GM19372 (cell line): ENCODE measurements around the gene EWSR1.

Experiments used
- ATAC-seq: cut with Tn5 transposase; IDR thresholded peaks from one replicate; pipeline ENCODE4 v1.9.1; 2021; ENCODE audit warnings: mild to moderate bottlenecking, low read depth, moderate library complexity; ENCODE audit not compliant: unreplicated experiment

Gene EWSR1

DNA sequence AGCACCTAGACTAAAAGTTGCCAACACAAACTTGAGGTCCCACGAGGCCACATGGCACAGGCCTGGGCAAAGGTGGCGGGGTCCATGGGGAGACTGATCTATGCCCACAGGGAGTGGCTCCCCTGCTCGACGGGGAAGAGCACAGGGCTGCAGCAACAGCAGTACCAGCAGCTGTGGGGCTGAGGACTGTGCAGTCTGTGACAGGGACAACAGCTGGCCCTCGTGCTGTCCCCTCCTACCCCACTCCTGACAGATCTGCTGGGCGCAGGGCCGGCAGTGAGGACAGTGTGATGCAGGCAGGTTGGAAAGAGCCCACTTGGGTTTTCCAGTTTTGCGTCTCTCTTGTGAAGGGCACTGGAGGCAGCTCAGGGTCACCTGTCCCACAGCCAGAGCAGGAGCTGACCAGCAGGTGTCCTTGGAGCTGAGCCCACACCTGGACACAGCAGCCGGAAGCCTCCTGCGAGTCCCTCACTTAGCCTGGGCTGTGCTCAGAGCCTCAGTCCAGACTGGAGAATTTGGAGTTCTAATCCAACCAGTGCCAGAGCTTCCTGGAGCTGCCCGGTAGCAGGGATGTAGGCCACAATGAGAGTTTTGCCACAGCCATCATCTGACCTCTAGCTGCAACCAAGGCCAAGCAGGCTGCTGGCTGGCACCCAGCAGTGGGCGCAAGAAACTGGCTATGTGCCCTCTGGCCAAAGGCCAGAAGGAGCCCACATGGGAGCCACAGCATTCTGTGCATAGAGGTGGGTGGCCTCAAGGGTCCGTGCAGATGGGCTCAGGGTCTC lies 34.8 kb downstream of the EWSR1 start:
- no peak for ATAC-seq

DNA sequence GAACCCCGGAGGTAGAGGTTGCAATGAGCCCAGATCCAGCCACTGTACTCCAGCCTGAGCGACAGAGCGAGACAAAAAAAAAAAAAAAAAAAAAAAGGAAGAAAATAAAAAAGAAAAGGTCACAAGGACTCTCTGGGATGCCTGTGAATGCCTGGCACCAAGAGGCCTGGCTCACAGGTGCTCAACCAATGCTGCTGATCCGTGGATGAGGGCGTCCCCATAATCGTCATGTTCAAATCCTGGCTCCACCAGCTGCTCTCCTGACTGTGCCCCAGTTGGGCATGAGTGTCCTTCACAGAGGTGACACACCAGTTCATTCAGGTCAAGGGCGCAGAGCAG lies 37.7 kb downstream of the EWSR1 start:
- ATAC-seq, result no peak

DNA sequence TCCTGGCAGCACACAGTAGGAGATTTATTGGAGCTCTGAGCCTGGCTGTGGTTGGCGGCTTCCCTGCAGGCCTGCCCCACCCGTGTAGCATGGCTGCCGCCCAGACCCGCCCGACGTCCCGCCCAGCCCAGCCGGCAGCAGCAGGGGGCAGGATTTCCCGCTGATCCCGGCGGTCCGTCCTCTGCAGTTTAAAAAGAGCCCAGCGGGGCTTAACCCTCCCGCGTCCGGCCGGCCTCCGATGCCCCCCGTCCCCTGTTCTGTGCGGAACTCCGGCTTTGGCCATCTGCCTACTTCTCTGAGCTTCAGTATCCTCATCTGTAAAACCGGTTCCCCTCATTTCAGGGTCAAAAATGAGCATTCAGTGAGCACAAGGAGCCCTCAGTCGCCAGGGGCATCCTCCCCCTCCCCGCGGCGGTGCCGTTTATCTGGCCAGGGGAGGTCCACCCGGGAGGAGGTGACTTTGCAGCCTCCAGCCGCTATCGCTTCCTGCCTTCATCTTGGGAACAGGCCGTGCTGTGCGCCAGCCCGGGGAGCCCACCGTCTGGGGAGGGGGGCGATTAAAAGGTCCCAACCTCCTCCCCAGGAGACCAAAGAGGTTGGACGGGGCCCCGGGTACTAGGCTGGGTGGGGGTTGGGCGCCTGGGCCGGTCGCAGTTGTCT lies 38.2 kb downstream of the EWSR1 start, which contains the start of gene GAS2L1:
TSS of gene GAS2L1 (plus strand) at position 476 of the 660 bp plus-strand sequence. CDS start 1,456 bp downstream, outside the sequence.
- ATAC-seq, result no peak

DNA sequence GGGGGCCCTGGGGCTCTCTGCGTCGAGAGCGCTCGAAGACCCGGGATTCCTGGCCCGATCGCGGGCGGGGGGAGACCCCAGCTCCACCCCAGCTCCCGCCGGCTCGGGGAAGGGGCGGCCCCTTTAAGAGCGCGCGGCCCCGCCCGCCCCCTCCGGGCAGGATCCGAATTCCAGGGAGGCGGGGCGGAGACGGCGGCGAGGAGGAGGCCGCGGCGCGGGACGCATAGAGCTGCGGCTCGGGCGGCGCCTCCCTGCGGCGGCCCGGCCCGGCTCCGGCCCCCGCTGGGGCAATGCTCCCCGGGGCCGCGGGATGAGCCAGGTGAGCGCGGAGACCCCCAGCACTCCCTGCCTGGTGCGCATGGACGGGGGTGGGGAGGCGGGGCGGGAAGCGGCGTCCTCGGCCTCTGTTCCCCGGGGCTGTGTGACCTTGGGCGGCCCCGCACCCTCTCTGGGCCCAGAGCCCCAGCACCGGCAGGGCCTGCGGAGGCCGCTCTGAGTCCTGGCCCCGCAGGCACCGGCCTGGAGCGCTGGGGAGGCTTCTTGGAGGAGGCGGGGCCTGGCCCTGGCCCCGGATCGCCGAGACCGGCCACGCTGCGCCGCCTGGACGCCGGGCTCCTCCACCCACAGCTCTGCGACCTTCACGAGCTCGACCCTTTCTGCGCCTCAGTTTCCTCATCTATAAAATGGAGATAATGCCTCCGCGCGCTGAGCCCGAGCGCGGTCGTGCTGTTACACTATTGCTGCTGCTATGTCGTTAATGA lies 38.9 kb downstream of the EWSR1 start:
- ATAC-seq, result no peak

DNA sequence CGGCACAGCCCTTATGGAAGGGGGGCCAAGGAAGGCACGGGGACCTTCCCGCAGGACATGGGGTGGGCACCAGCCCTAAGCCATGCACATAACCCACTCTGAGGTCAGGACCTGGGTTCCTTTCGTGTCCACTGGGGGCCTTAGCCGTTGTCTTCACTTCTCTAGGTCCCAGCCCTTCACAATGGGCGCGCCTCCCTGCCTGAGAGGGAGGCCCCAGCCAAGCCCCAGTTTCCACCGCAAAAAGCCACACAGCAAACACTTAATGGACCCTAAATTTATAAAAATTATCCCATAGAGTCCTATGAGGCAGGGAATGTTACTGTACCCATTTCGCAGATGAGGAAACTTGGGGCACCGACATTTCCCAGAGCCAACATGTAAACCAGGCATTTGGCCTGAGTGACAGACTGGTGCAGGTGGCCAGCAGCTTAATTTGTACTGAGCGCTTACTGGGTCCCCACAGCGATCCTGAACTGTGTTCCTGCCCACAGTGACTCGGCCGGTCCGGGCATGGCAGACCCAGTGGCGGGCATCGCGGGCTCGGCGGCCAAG lies 39.6 kb downstream of the EWSR1 start:
- ATAC-seq, result no peak

DNA sequence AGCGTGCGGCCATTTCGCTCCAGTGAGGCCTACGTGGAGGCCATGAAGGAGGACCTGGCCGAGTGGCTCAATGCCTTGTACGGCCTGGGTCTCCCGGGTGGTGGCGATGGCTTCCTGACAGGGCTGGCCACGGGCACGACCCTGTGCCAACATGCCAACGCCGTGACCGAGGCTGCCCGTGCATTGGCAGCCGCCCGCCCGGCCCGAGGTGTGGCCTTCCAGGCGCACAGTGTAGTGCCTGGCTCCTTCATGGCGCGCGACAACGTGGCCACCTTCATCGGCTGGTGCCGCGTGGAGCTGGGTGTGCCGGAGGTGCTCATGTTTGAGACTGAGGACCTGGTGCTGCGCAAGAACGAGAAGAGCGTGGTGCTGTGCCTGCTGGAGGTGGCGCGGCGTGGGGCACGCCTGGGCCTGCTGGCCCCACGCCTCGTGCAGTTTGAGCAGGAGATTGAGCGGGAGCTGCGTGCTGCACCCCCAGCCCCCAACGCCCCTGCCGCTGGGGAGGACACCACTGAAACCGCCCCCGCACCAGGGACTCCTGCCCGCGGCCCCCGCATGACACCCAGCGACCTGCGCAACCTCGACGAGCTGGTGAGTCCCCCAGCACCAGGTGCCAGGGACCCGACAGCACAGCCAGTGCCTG lies 40.2 kb downstream of the EWSR1 start:
- no peak for ATAC-seq

DNA sequence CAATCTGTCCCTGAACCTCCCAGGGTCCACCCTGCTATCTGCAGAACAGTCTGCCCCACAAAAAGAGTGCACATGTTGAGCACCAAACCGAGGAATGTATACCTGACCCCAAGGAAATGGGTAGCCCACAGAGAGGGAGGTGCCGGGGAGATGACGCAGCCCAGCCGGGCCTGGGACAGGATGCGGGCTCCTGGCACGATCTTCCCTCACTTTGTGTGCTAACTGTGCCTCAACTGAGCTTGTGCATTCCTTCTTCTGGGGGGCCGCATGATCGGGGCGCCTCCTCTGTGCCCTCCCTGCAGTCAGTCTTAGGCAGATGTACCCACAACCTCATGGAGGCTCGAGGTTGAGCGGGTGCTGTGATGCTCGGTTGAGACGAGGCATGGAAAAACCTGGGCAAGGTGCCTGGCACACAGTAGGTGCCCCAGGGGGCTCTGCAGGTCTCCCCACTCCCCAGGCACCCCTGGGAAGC lies 40.8 kb downstream of the EWSR1 start:
- ATAC-seq, result no peak

DNA sequence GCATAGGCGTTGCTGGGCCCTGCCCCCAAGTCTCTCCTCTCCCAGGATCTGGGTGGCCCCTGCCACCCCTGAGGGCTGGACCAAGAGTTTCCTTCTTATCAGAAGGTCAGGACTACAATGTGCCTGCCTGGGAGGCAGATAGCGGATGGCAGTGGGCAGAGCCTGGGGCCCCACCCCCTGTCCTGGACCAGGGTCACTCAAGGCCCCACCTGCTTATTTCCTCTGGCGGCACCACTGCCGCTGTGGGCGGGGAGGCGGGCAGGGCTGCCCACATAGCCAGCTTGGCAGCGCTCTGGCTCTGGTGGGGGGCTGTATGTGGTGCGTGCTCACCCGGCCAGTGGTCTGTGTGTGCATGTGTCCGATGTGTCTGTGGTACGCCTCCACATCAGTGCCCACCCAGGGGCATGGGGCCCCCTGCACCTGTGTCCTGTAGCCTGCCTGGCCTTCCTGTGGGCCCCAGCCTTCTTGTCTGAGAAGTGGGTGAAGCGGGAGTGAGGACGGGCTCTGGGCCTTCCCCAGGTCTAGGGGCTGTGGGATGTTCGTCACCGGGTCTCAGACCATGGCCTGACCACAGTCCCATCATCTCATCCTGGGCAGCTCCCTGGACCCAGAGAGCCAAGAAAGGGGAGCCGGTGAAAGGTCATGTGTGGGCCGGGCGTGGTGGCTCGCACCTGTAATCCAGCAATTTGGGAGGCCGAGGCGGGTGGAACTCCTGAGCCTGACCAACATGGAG lies 41.4 kb downstream of the EWSR1 start:
- ATAC-seq, result no peak

DNA sequence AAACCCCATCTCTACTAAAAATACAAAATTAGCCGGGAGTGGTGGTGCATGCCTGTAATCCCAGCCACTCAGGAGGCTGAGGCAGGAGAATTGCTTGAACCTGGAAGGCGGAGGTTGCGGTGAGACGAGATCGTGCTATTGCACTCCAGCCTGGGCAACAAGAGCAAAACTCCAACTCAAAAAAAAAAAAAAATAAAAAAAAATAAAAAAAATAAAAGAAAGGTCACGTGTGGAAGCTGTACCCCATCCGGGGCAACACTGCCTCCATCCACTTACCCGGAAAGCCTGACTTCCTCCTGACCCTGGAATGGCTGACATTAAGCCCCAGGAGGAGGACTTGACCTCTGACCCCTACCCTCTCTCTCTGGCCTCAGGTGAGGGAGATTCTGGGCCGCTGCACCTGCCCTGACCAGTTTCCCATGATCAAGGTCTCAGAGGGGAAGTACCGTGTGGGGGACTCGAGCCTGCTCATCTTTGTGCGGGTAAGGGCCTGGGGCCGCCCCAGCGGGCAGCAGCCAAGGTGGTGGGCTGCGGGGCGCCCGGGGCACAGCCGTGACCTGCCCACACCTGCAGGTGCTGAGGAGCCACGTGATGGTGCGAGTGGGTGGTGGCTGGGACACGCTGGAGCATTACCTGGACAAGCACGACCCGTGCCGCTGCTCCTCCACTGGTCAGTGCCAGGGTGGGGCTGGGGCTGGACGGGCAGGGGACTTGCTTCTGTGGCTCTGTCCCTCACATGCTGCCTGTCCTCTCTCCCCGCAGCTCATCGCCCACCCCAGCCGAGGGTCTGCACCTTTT lies 42.2 kb downstream of the EWSR1 start:
- no peak for ATAC-seq

DNA sequence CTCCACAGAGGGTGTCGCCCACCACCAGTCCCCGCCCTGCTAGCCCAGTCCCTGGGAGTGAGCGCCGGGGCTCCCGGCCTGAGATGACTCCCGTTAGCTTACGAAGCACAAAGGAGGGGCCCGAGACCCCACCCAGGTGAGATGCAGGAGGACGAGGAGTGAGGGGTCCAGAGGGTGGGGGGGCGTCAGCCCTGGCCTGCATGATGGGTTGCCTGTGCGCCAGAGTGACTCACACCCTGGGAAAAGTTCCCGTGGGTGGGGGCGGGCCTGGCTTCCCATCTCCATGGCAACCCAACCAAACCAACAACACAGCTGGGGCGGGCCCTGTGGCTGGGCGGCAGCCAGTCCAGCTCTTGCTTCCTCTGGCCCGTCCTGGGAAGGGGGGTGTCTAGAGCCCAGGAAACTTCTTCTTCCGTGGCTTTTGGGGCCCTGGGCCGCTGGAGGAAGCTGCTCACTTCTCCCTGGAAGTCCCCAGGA lies 42.8 kb downstream of the EWSR1 start:
- ATAC-seq, result no peak

DNA sequence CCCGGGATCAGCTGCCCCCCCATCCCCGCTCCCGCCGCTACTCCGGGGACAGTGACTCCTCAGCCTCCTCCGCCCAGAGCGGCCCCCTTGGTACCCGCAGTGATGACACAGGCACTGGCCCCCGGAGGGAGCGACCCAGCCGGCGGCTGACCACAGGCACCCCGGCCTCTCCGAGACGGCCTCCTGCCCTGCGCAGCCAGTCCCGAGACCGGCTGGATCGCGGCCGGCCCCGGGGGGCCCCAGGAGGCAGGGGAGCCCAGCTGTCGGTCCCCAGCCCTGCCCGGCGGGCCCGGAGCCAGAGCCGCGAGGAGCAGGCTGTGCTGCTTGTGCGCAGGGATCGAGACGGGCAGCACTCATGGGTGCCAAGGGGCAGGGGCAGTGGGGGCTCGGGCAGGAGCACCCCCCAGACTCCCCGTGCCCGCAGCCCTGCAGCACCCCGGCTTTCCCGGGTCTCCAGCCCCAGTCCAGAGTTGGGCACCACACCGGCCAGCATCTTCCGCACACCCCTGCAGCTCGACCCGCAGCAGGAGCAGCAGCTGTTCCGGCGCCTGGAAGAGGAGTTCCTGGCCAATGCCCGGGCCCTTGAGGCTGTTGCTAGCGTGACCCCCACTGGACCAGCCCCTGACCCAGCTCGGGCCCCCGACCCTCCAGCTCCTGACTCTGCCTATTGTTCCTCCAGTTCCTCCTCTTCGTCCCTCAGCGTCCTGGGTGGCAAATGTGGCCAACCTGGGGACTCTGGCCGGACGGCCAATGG lies 43.6 kb downstream of the EWSR1 start:
- ATAC-seq, result no peak

DNA sequence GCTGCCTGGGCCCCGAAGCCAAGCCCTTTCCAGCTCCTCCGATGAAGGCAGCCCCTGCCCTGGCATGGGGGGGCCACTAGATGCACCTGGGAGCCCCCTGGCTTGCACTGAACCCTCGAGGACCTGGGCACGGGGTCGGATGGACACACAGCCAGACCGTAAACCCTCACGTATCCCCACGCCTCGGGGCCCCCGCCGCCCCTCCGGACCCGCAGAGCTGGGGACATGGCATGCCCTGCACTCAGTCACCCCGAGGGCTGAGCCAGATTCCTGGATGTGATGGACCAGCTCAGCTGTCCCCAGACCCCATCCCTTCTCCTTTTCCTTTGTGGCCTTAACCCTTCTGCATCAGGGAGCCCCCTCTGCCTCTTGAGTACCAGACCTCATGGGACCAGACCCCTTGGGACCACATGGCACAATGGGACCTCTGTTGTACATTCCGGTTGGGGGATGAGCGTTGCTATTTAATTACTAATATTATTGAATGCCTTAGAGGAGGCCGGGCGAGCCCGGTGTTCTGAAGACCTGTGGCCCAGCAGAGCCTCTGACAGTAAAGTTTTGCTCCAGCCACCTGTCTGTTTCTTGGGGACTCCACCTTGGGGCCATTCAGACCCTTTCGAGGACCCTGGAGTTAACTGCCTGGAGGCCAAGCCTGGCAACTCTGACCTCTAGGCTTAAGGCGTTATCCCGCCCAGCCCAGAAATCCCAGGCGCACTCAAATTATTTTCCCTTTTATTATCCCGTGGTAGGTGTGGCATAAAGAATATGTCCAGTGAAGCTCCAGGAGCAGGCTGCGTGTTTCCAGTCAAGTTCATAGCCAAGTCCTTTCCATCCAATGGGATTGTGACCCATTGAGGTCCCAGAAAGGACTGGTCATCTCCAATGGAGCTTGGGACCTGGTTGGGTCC lies 44.4 kb downstream of the EWSR1 start:
- no peak for ATAC-seq

DNA sequence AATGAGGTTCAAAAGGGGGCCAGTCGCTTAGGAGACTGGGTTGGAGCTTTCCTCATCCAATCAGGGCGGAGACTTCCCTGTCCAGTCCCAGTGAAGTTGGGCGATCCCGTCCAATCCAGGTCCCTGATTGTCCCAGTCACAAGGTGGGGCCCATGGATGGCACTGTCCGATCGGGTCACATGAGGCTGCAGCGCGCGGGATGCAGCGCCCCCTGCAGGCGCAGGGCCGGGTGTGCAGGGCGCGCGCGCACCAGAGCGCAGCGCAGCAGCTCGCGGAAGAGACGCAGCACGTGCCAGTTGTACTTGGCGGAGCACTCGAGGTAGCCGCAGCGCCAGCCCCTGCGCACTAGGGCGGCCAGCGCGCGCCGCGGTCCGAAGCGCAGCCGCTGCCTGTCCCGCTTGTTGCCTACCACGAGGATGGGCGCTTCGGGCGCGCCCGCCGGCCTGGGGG lies 45.1 kb downstream of the EWSR1 start:
- ATAC-seq, result no peak

DNA sequence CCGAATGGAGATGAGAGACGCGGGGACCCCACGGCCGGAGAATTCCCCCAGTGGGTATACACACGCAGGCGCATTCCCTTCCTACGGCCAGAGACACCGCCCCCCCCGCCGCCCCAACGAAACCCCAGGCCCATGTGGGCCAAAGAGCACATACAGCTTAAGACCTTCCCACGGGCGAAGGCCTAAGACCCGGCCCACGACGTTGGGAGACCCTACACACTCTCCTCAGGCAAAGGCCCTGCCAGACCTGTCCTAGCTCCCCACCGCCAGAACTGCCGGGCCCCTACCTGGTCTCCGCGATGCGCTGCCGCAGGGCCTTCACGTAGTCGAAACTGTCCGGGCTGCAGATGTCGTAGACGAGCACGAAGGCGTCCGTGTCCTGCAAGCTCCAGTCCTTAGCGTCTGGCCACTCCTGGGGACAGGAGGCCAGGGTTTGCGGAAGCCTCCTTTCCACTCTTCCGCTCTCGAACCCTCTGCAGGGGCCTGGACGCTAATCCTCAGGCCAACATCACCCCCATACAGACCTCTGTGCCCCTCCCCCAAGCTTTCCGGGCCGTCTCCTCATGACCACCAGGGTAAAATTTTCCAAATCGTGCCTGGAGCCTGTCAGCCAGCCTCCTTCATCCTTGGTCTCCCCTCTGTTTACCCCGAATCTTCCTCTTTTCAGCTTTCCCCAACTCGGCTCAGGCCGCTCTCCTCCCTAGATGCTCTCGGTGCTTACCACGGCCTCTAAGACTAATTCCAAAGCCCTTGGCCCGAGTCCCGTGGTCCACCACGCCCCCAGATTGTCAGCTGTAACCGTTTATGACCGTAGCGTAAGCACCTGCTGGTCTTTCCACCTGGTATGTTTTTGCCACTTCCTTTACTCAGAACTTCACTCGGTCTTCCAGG lies 45.8 kb downstream of the EWSR1 start:
- no peak for ATAC-seq

DNA sequence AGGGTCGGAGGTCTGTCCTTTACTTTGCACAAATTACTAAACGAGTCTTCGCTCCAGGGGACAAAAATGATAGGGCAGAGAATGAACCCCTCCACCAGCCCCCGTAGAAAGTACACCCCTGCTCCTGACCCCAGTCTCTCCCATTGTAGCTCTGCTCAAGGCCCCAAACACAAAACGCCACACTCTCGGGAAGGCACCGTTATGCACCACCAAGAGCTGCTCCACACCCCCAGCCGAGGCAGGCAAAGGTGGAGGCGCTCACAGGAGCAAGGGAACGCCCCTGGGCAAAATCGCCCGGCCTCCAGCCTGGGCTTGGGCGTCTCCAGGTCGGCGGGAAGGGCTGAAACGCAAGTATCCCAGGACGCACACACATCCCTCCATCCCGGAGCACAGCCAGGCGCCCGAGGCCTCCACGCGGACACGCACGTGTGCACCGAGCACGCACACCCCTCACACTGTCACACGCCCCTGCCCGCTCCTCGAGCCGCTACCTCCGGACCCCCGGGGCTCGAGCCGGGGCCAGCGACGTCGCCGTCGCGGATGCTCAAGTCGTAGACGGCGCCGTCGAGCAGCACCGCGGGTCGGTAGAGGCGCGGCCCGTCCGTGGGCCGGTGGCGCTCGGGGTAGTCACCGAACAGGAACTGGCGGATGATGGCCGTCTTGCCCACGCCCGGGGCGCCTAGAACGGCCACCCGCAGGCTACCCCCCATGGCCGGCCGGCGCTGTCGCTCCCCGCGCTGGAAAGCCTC lies 46.6 kb downstream of the EWSR1 start:
- no peak for ATAC-seq
